HCT116 (cell line): ENCODE measurements around the gene CPT1B. TPM values are rescaled to one million over a fixed set of nuclear protein-coding genes. Genes with fewer than 3 reads are reported as not detected.

Experiments
- ATAC-seq: fragments of 200-7000 bp; cut with Tn5 transposase; 2 replicates; pipeline ENCODE4 v1.9.1; 2020; ENCODE audit warnings: mild to moderate bottlenecking, moderate library complexity
- BruUV-seq: library from RNA; stranded (reverse); fragments of 400-500 nt; replicated peaks from 2 replicates; lab custom pipeline; 2021; lab: Mats Ljungman, UMichigan
- CTCF ChIA-PET: fragments of 300-600 bp; sonication (Branson Sonifier 250); formaldehyde crosslinking; loops from one replicate; lab custom pipeline; 2021; ENCODE audit warnings: antibody characterized with exemption; lab: Charles Lee
- POLR2A ChIA-PET: fragments of 300-600, 350-600 bp; sonication (Branson Sonifier 250); formaldehyde crosslinking; loops from one replicate; lab custom pipeline; 2021; ENCODE audit warnings: antibody characterized with exemption; lab: Charles Lee
- RAD21 ChIA-PET, 2 experiments: fragments of 300-600 bp; sonication (Branson Sonifier 250); formaldehyde crosslinking; loops; one replicate each; lab custom pipeline; 2023; ENCODE audit warnings: low total read pairs in 2 of 2; ENCODE audit not compliant: uncharacterized antibody in 2 of 2, unreplicated experiment in 2 of 2, low non-redundant PET in 1 of 2; lab: Charles Lee
- DNase-seq: peaks from one replicate; pipeline ENCODE4 v3.0.0-alpha.2; 2010; ENCODE audit warnings: low read depth, low spot score
- H2AFZ ChIP-seq: fragments of 200-600 bp; shearing (Covaris generic), sonication (generic); 2 replicates; pipeline ENCODE4 v1.6.1; 2017; ENCODE audit warnings: low read depth, mixed run types, mixed read lengths, antibody characterized with exemption, low read length; ENCODE audit not compliant: poor library complexity, severe bottlenecking
- H3K27ac ChIP-seq: 2 replicates; pipeline ENCODE4 v1.5.1; 2012; ENCODE audit warnings: low read depth, low read length
- H3K27me3 ChIP-seq: fragments of 200-600 bp; sonication (generic); 2 replicates; pipeline ENCODE4 v1.6.1; 2016; ENCODE audit warnings: mixed run types, low read length, mixed read lengths; ENCODE audit not compliant: insufficient read depth
- H3K36me3 ChIP-seq, 2 experiments: fragments of 200-500 bp in 1 of 2; fragments of 200-600 bp in 1 of 2; sonication (Bioruptor generic) in 1 of 2; sonication (generic) in 1 of 2; 2 replicates each; pipeline versions ENCODE4 v1.5.1 to v1.6.1; 2014 to 2016; ENCODE audit warnings: low read length in 2 of 2, inconsistent platforms in 1 of 2, mixed read lengths in 1 of 2, mixed run types in 1 of 2; ENCODE audit not compliant: insufficient read depth in 2 of 2, control insufficient read depth in 1 of 2
- H3K4me1 ChIP-seq, 2 experiments: fragments of 200-600 bp in 1 of 2; sonication (generic) in 1 of 2; 2 replicates each; pipeline versions ENCODE4 v1.5.1 to v1.6.1; 2012 to 2017; ENCODE audit warnings: low read length in 2 of 2, inconsistent platforms in 1 of 2, mild to moderate bottlenecking in 1 of 2, mixed read lengths in 1 of 2, mixed run types in 1 of 2, moderate library complexity in 1 of 2; ENCODE audit not compliant: insufficient read depth in 2 of 2, control insufficient read depth in 1 of 2
- H3K4me2 ChIP-seq: fragments of 200-600 bp; sonication (generic); 2 replicates; pipeline ENCODE4 v1.6.1; 2017; ENCODE audit warnings: mixed run types, low read length, mixed read lengths
- H3K4me3 ChIP-seq, 2 experiments: fragments of 200-600 bp in 1 of 2; sonication (generic) in 1 of 2; replicated peaks in 1 of 2; 2 replicates each; pipeline ENCODE4 v1.5.1; 2011 to 2016; ENCODE audit warnings: low read length in 2 of 2, control low read depth in 1 of 2, low read depth in 1 of 2, mild to moderate bottlenecking in 1 of 2, mixed read lengths in 1 of 2, mixed run types in 1 of 2
- H3K79me2 ChIP-seq: fragments of 200-600 bp; sonication (generic); 2 replicates; pipeline ENCODE4 v1.6.1; 2017; ENCODE audit warnings: mild to moderate bottlenecking, mixed run types, low read length, moderate library complexity, mixed read lengths; ENCODE audit not compliant: insufficient read depth
- H3K9ac ChIP-seq: fragments of 200-600 bp; sonication (generic); 2 replicates; pipeline ENCODE4 v1.6.1; 2016; ENCODE audit warnings: low read length, mixed read lengths
- H3K9me2 ChIP-seq: fragments of 200-600 bp; sonication (generic), shearing (Covaris generic); 2 replicates; pipeline ENCODE4 v1.6.1; 2017; ENCODE audit warnings: mixed run types, mild to moderate bottlenecking, moderate library complexity; ENCODE audit not compliant: insufficient read depth
- H3K9me3 ChIP-seq, 2 experiments: fragments of 200-500 bp in 1 of 2; fragments of 200-600 bp in 1 of 2; sonication (Bioruptor generic) in 1 of 2; sonication (generic) in 1 of 2; 2 replicates each; pipeline ENCODE4 v1.6.1; 2014 to 2017; ENCODE audit warnings: low read length in 2 of 2, mixed read lengths in 2 of 2, inconsistent platforms in 1 of 2, low read depth in 1 of 2, mild to moderate bottlenecking in 1 of 2, mixed run types in 1 of 2, moderate library complexity in 1 of 2; ENCODE audit not compliant: control insufficient read depth in 1 of 2, insufficient read depth in 1 of 2
- H4K20me1 ChIP-seq: fragments of 200-600 bp; sonication (generic), shearing (Covaris generic); 2 replicates; pipeline ENCODE4 v1.6.1; 2017; ENCODE audit warnings: mixed run types, mild to moderate bottlenecking, moderate library complexity; ENCODE audit not compliant: insufficient read depth
- CTCF ChIP-seq, 3 experiments: fragments of 200-600 bp in 1 of 3; sonication (generic) in 1 of 3; IDR thresholded peaks in 2 of 3; conservative IDR thresholded peaks in 1 of 3; 2 replicates each; pipeline ENCODE4 v1.5.1; 2012 to 2017; ENCODE audit warnings: low read depth in 2 of 3, low read length in 2 of 3, antibody characterized with exemption in 1 of 3, borderline replicate concordance in 1 of 3, control low read depth in 1 of 3, mild to moderate bottlenecking in 1 of 3, mixed read lengths in 1 of 3, mixed run types in 1 of 3, moderate library complexity in 1 of 3; ENCODE audit not compliant: insufficient read depth in 1 of 3
- JUND ChIP-seq: IDR thresholded peaks from 2 replicates; pipeline ENCODE4 v1.6.1; 2012
- REST ChIP-seq: IDR thresholded peaks from 2 replicates; pipeline ENCODE4 v1.6.1; 2012; ENCODE audit warnings: low read depth
- ZBTB33 ChIP-seq: IDR thresholded peaks from 2 replicates; pipeline ENCODE4 v1.6.1; 2011; ENCODE audit warnings: mild to moderate bottlenecking, low read length, moderate library complexity; ENCODE audit not compliant: insufficient replicate concordance; ENCODE audit errors: extremely low read depth
- intact Hi-C: fragments of 100-400 bp; cut with micrococcal nuclease; formaldehyde crosslinking; loops from 2 replicates; pipeline ENCODE4 v1.10.0; 2022
- total RNA-seq: library from RNA; stranded (reverse); gene quantifications from one replicate; pipeline ENCODE4 v1.2.1, GENCODE V29; 2021; ENCODE audit not compliant: unreplicated experiment
- TF ChIP-seq, protein P1 (sequence below): IDR thresholded peaks from 2 replicates; pipeline ENCODE4 v1.6.1; 2012

Gene CPT1B
- total RNA-seq, 1 experiment from 2014 or later: 35.1 TPM

DNA sequence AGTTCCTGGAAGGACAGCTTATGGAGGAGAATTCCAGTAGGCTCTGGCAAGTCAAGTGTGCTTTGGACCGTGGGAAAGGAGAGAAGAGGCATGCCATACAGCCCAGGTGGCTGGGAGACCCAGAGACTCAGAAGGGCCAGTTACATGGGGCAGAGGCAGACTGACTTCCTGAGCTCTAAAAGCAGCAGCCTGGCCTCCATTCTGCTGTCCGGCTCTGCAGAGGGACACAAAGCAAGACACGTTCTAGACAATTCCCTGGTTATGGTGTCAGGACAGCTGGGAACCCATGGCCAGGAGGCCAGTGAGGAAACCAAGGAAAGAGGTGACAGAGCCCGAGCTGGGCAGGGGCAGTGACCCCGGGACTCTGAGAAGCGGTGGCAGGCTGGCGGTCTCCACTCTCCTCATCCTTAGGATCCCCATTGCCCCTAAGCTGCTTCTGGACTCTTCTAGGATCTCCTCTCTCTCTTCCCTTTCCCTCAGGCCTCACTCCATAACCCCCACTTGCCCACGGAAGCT is 2.7 kb downstream of the CPT1B start:
- Histone ChIP-seq H3K4me3 (no peak overlapping the region), H3K4me2 (no peak overlapping the region), H3K27ac (no peak overlapping the region), H3K4me1 (peaks cover 0 to 4% of the 10 kb centered on the region in 2 experiments; a peak in 1 of 4 replicates), H3K27me3 (no peaks in the 10 kb centered on the region), H3K9me2 (no peaks in the 10 kb centered on the region), H4K20me1 (no peaks in the 10 kb centered on the region), H3K9me3 (no peaks in the 10 kb centered on the region)
- intact Hi-C loops: no loop called here
- BruUV-seq: no TSS peak
- no peak for ATAC-seq
- DNase-seq: no peak
- RAD21 ChIA-PET: interaction anchor here (0.7 to 1.8 kb wide), 4 partner anchors 12 to 45 kb away, joined by 3 to 4 read pairs (median 4); partner anchors contain the start of gene SYCE3 (in 1 of the 2)
- TF ChIP-seq CTCF (IDR thresholded peaks at IDR 0.05 in 2 of 3, conservative IDR thresholded peaks at IDR 0.05 in 1 of 3; ENCODE audit: borderline replicate concordance in 1 of 3, insufficient read depth in 1 of 3, low read depth in 2 of 3, low read length in 2 of 3) (no peak), REST (no peak), JUND (no peak), ZBTB33 (no peak)
- TF ChIP-seq, protein P1, sequence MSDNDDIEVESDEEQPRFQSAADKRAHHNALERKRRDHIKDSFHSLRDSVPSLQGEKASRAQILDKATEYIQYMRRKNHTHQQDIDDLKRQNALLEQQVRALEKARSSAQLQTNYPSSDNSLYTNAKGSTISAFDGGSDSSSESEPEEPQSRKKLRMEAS: no peak
- TF ChIP-seq, all 23 proteins: peak for 0
- no peak overlapping the region for H2AFZ ChIP-seq
- H3K36me3 ChIP-seq: no peaks in the 10 kb centered on the region; a peak in 2 of 4 replicates
- no peak overlapping the region for H3K9ac ChIP-seq
- CTCF ChIA-PET: interaction anchor here (1.2 to 2.8 kb wide), 2 partner anchors 12 to 45 kb away, joined by 6 to 16 read pairs; partner anchors contain the start of gene SYCE3
- H3K79me2 ChIP-seq: no peaks in the 10 kb centered on the region
- POLR2A ChIA-PET: interaction anchor here (1.0 kb wide), 1 partner anchor 12 kb away, joined by 4 read pairs; the partner anchor contains the start of gene SYCE3
